PC-9 (cell line): ENCODE results near the gene DNAJC28. TPM values are rescaled to one million over a fixed set of nuclear protein-coding genes. Genes with fewer than 3 reads are reported as not detected.
A peak's percentile ranks its signal among the peaks of the same experiment; 100 is the strongest.

Experiments used
- BruUV-seq: library from RNA; stranded (reverse); fragments of 400-500 nt; replicated peaks from 2 replicates; lab custom pipeline; 2021; lab: Mats Ljungman, UMichigan
- CTCF ChIA-PET: fragments of 300-600 bp; sonication (Branson Sonifier 250); formaldehyde crosslinking; loops from one replicate; lab custom pipeline; 2022; ENCODE audit warnings: antibody characterized with exemption; lab: Charles Lee
- POLR2A ChIA-PET: fragments of 300-600 bp; sonication (Branson Sonifier 250); formaldehyde crosslinking; loops from one replicate; lab custom pipeline; 2022; ENCODE audit warnings: antibody characterized with exemption; ENCODE audit not compliant: unreplicated experiment; lab: Charles Lee
- DNase-seq, 2 experiments: peaks; one replicate each; pipeline versions ENCODE4 v3.0.0 to v3.0.0-alpha.2; 2015 to 2022; ENCODE audit warnings: mixed read lengths in 1 of 2
- H2AFZ ChIP-seq: fragments of 200-600 bp; sonication (generic); 2 replicates; pipeline ENCODE4 v1.8.1; 2017; ENCODE audit warnings: antibody characterized with exemption
- H3F3A ChIP-seq: fragments of 200-600 bp; sonication (generic); 2 replicates; pipeline ENCODE4 v1.8.1; 2017; ENCODE audit warnings: antibody characterized with exemption, mild to moderate bottlenecking, low read depth; ENCODE audit not compliant: insufficient read depth
- H3K27ac ChIP-seq: fragments of 200-600 bp; sonication (generic); 2 replicates; pipeline ENCODE4 v1.6.1; 2016; ENCODE audit warnings: mixed run types
- H3K27me3 ChIP-seq: fragments of 200-600 bp; sonication (generic); 2 replicates; pipeline ENCODE4 v1.6.1; 2016; ENCODE audit warnings: low read depth, mixed run types; ENCODE audit not compliant: insufficient read depth
- H3K36me3 ChIP-seq: fragments of 200-600 bp; sonication (generic); 2 replicates; pipeline ENCODE4 v1.6.1; 2016; ENCODE audit warnings: low read depth, mixed run types
- H3K4me1 ChIP-seq: fragments of 200-600 bp; sonication (generic); replicated peaks from 2 replicates; pipeline ENCODE4 v1.6.1; 2016; ENCODE audit warnings: mixed run types; ENCODE audit not compliant: insufficient read depth
- H3K4me2 ChIP-seq: fragments of 200-600 bp; sonication (generic); 2 replicates; pipeline ENCODE4 v1.6.1; 2017; ENCODE audit warnings: mixed run types
- H3K4me3 ChIP-seq: fragments of 200-600 bp; sonication (generic); 2 replicates; pipeline ENCODE4 v1.6.1; 2016; ENCODE audit warnings: mixed run types
- H3K79me2 ChIP-seq: fragments of 200-600 bp; sonication (generic); 2 replicates; pipeline ENCODE4 v1.6.1; 2017; ENCODE audit warnings: low read depth, mixed run types
- H3K9me2 ChIP-seq: fragments of 200-600 bp; sonication (generic); 2 replicates; pipeline ENCODE4 v1.8.1; 2017; ENCODE audit warnings: mild to moderate bottlenecking; ENCODE audit not compliant: insufficient read depth
- H3K9me3 ChIP-seq: fragments of 200-600 bp; sonication (generic); 2 replicates; pipeline ENCODE4 v1.8.1; 2016; ENCODE audit warnings: low read depth; ENCODE audit not compliant: insufficient read depth
- H4K20me1 ChIP-seq: fragments of 200-600 bp; sonication (generic); 2 replicates; pipeline ENCODE4 v1.8.1; 2017; ENCODE audit not compliant: insufficient read depth
- CTCF ChIP-seq: fragments of 200-600 bp; sonication (generic); conservative IDR thresholded peaks from 2 replicates; pipeline ENCODE4 v1.6.1; 2017; ENCODE audit warnings: mixed run types, antibody characterized with exemption, mild to moderate bottlenecking, moderate library complexity
- EZH2 ChIP-seq: fragments of 200-600 bp; sonication (generic); IDR thresholded peaks from 2 replicates; pipeline ENCODE4 v1.8.0; 2017; ENCODE audit warnings: antibody characterized with exemption, low read depth
- intact Hi-C: fragments of 100-400 bp; cut with micrococcal nuclease; formaldehyde crosslinking; loops from one replicate; pipeline ENCODE4 v1.10.0; 2022; ENCODE audit not compliant: unreplicated experiment
- total RNA-seq: library from RNA; stranded (reverse); gene quantifications from 2 replicates; pipeline ENCODE4 v1.2.3, GENCODE V29; 2021

DNAJC28 gene
- total RNA-seq, 1 experiment from 2014 or later, result 1.1 TPM

GRCh38 chr21:33490991-33491372 is 534 bp downstream of the DNAJC28 start:
- Histone ChIP-seq H3K27ac (no peak overlapping the region), H3K4me2 (peak overlapping the region; percentile 80), H3K4me3 (peak overlapping the region; percentile 63), H3K79me2 (no peaks in the 10 kb centered on the region), H3F3A (no peaks in the 10 kb centered on the region; the same call in 1 of the 2 replicates), H3K9me2 (no peaks in the 10 kb centered on the region), H4K20me1 (no peaks in the 10 kb centered on the region), H3K4me1 (no peaks in the 10 kb centered on the region), H2AFZ (peak overlapping the region; percentile 83), H3K27me3 (no peaks in the 10 kb centered on the region), H3K9me3 (no peaks in the 10 kb centered on the region), H3K36me3 (no peaks in the 10 kb centered on the region)
- ChIA-PET POLR2A (interaction anchor here (0.5 to 1.6 kb wide), 3 partner anchors 9 to 17 kb away, joined by 3 to 22 read pairs (median 5); partner anchors contain the start of gene TMEM50B), CTCF (interaction anchor here (0.6 to 0.9 kb wide), 3 partner anchors 11 to 843 kb away, joined by 3 to 6 read pairs (median 6); partner anchors contain the start of gene TMEM50B)
- TF ChIP-seq EZH2, result no peak
- TF ChIP-seq CTCF, result no peak
- intact Hi-C loops, result loop anchor here (5.0 kb wide), 1 partner anchor 51 kb away; the partner anchor contains the start of genes GART and SON
- BruUV-seq, result TSS peak; percentile 57
- no peak for DNase-seq

- CTCF ChIA-PET, result no interaction called here
- TF ChIP-seq EZH2 (no peak), CTCF (no peak)
Measured at GRCh38 chr21:33488936-33489335, 2.6 kb downstream of the DNAJC28 start.

GRCh38 chr21:33487996-33488395 is 3.5 kb downstream of the DNAJC28 start:
- ChIA-PET CTCF (no interaction called here), POLR2A (no interaction called here)
- H3K27ac ChIP-seq, result no peak overlapping the region
- no peaks in the 10 kb centered on the region for H3K9me2 ChIP-seq
- H3K4me2 ChIP-seq, result no peak overlapping the region
- H3K9me3 ChIP-seq, result no peaks in the 10 kb centered on the region
- H3K36me3 ChIP-seq, result no peaks in the 10 kb centered on the region
- H3K4me3 ChIP-seq, result no peak overlapping the region
- no TSS peak for BruUV-seq
- TF ChIP-seq EZH2 (no peak), CTCF (no peak)
- H3K79me2 ChIP-seq, result no peaks in the 10 kb centered on the region
- no peaks in the 10 kb centered on the region for H3K4me1 ChIP-seq
- no peak overlapping the region for H2AFZ ChIP-seq
- H4K20me1 ChIP-seq, result no peaks in the 10 kb centered on the region
- no peak for DNase-seq
- intact Hi-C loops, result no loop called here
- H3K27me3 ChIP-seq, result no peaks in the 10 kb centered on the region
- no peaks in the 10 kb centered on the region; the same call in 1 of the 2 replicates for H3F3A ChIP-seq

More at GRCh38 chr21:33488936-33489335, 2.6 kb downstream of the DNAJC28 start:
- Histone ChIP-seq H3K9me2 (no peaks in the 10 kb centered on the region), H3K9me3 (no peaks in the 10 kb centered on the region), H3K27ac (no peak overlapping the region), H2AFZ (no peak overlapping the region), H3K27me3 (no peaks in the 10 kb centered on the region), H3K4me1 (no peaks in the 10 kb centered on the region), H3F3A (no peaks in the 10 kb centered on the region; the same call in 1 of the 2 replicates), H3K4me3 (no peak overlapping the region), H3K79me2 (no peaks in the 10 kb centered on the region), H4K20me1 (no peaks in the 10 kb centered on the region), H3K4me2 (no peak overlapping the region), H3K36me3 (no peaks in the 10 kb centered on the region)
- intact Hi-C loops, result no loop called here
- no peak for DNase-seq
- POLR2A ChIA-PET, result no interaction called here
- BruUV-seq, result no TSS peak
